Dendritic cell treated with granulocyte-macrophage colony-stimulating factor and Interleukin-4, amounts not matched to agents 40 ng/mL and 50 ng/mL, for 4 days (primary cell): ENCODE data around the gene NAPA.

ENCODE experiments used
- H3K27ac Mint-ChIP-seq: one replicate; pipeline ENCODE4 v1.8.0; 2022; ENCODE audit warnings: mild to moderate bottlenecking, mixed read lengths
- H3K27me3 Mint-ChIP-seq: one replicate; pipeline ENCODE4 v1.8.0; 2022; ENCODE audit warnings: mild to moderate bottlenecking, mixed read lengths
- H3K36me3 Mint-ChIP-seq: one replicate; pipeline ENCODE4 v1.8.0; 2022; ENCODE audit warnings: low read depth, mixed read lengths
- H3K4me1 Mint-ChIP-seq: one replicate; pipeline ENCODE4 v1.8.0; 2022; ENCODE audit warnings: low read depth, mixed read lengths
- H3K4me3 Mint-ChIP-seq: one replicate; pipeline ENCODE4 v1.8.0; 2022; ENCODE audit warnings: mild to moderate bottlenecking, moderate library complexity, mixed read lengths
- H3K9me3 Mint-ChIP-seq: one replicate; pipeline ENCODE4 v1.8.0; 2022; ENCODE audit warnings: mixed read lengths
- intact Hi-C: fragments of 100-400 bp; cut with micrococcal nuclease; formaldehyde crosslinking; loops from one replicate; pipeline ENCODE4 v1.15.0; 2022

NAPA gene

GRCh38 chr19:47514151-47514868 is 553 bp downstream of the NAPA start:
- H3K36me3 Mint-ChIP-seq, result peaks cover 54% of the 10 kb centered on the region
- no peaks in the 10 kb centered on the region for H3K9me3 Mint-ChIP-seq
- peaks cover 68% of the 10 kb centered on the region for H3K4me1 Mint-ChIP-seq
- H3K27ac Mint-ChIP-seq, result peak overlapping the region; percentile 100
- H3K4me3 Mint-ChIP-seq, result peak overlapping the region; percentile 100
- intact Hi-C loops, result loop anchor here (2.0 to 10.0 kb wide), 4 partner anchors 86 to 180 kb away; partner anchors contain the start of gene BICRA
- peaks cover 5% of the 10 kb centered on the region for H3K27me3 Mint-ChIP-seq

- Mint-ChIP-seq H3K4me1 (peaks cover 72% of the 10 kb centered on the region), H3K27ac (peak overlapping the region; percentile 100), H3K9me3 (no peaks in the 10 kb centered on the region)
Observed at GRCh38 chr19:47512948-47513319, 1.9 kb downstream of the NAPA start.

GRCh38 chr19:47512183-47512947 is 2.5 kb downstream of the NAPA start:
- H3K27me3 Mint-ChIP-seq, result no peaks in the 10 kb centered on the region
- intact Hi-C loops, result loop anchor here (10.0 kb wide), 2 partner anchors 152 to 182 kb away; no protein-coding TSS in a partner anchor
- peak overlapping the region; percentile 100 for H3K27ac Mint-ChIP-seq
- peak overlapping the region; percentile 100 for H3K4me3 Mint-ChIP-seq
- H3K4me1 Mint-ChIP-seq, result peaks cover 78% of the 10 kb centered on the region
- no peaks in the 10 kb centered on the region for H3K9me3 Mint-ChIP-seq
- peaks cover 64% of the 10 kb centered on the region for H3K36me3 Mint-ChIP-seq

More at GRCh38 chr19:47512948-47513319, 1.9 kb downstream of the NAPA start:
- peak overlapping the region; percentile 100 for H3K4me3 Mint-ChIP-seq
- intact Hi-C loops, result loop anchor here (10.0 kb wide), 2 partner anchors 152 to 182 kb away; no protein-coding TSS in a partner anchor
- peaks cover 60% of the 10 kb centered on the region for H3K36me3 Mint-ChIP-seq
- H3K27me3 Mint-ChIP-seq, result no peaks in the 10 kb centered on the region

DNA sequence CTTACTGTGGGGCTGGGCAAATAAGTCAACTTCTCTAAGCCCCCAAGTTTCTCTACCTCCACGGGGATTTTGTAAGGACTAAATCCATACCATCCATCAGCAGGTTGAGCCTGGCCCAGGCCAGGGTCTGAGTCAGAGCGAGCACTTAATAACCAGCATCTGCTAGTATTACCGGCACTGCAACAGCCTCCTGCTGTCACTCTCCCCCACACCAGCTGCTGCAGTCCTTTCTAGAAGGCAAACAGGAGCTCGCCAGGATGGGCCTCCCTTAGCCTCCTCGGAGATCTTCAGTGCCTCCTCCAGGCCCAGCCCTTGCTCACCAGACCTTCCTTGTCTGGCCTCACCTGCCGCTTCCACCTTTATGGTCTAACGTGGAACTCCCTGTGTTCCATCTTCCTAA is 3.2 kb downstream of the NAPA start:
- intact Hi-C loops, result loop anchor here (10.0 kb wide), 2 partner anchors 153 to 183 kb away; no protein-coding TSS in a partner anchor
- Mint-ChIP-seq H3K4me3 (no peak overlapping the region), H3K27ac (peak overlapping the region; percentile 100), H3K4me1 (peaks cover 81% of the 10 kb centered on the region), H3K27me3 (no peaks in the 10 kb centered on the region), H3K36me3 (peaks cover 71% of the 10 kb centered on the region), H3K9me3 (no peaks in the 10 kb centered on the region)

DNA sequence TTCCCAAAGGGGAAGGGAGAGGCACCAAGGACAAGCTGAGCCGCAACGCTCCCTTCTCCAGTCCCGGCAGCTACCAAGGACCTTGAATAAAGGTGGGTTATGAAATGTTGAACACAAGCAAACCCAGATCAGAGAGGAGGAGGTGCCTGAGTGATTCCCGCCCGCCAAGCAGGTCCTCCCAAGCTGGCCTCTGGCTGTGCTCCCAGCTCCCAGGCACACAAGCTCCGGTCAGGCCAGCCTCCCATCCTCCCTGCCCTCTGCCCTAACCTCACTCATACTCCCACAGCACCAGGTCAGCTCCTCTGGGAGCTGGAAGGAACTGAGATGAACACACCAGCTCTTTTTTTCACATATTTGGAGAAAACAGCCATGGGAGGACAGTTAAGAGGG is 3.7 kb downstream of the NAPA start:
- intact Hi-C loops, result loop anchor here (10.0 kb wide), 2 partner anchors 154 to 184 kb away; no protein-coding TSS in a partner anchor
- peaks cover 79% of the 10 kb centered on the region for H3K4me1 Mint-ChIP-seq

DNA sequence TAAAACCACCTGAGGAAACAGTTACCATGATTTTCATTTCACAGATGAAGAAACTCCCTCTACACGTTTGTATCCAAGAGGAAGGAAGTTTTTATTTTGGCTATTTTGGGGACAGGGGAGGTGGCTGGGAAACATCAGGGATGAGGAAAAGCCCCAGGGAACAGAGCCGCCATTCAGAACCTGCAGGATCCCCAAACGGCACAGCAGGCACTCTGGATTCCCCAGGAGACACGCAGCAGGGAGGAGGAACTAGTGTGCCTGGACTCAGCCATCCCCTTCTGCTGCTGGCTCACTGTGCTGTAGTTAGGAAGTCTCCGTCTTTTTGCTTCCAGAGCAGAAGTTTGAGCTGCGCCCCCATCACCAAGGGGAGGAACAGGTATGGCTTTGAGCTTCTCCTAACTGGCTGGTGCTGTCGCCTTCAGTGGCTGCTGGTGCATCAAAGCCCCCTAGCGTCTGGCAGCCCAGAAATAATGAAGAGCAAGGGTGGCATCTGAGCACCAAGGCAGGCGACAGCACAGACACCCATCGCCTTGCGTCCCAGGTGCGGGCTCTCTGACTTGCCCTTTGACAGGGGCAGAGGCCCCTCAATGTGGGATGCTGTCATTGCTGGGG is 4.2 kb downstream of the NAPA start:
- intact Hi-C loops, result loop anchor here (10.0 kb wide), 2 partner anchors 154 to 184 kb away; no protein-coding TSS in a partner anchor
- Mint-ChIP-seq H3K4me3 (no peak overlapping the region), H3K36me3 (peaks cover 81% of the 10 kb centered on the region)

More for the DNA sequence above, 3.7 kb downstream of the NAPA start:
- Mint-ChIP-seq H3K27me3 (no peaks in the 10 kb centered on the region), H3K36me3 (peaks cover 76% of the 10 kb centered on the region), H3K4me3 (no peak overlapping the region), H3K9me3 (no peaks in the 10 kb centered on the region), H3K27ac (peak overlapping the region; percentile 100)

GRCh38 chr19:47509973-47510372 is 4.9 kb downstream of the NAPA start:
- H3K36me3 Mint-ChIP-seq, result peaks cover 88% of the 10 kb centered on the region
- intact Hi-C loops, result loop anchor here (10.0 kb wide), 2 partner anchors 155 to 185 kb away; no protein-coding TSS in a partner anchor
- H3K27me3 Mint-ChIP-seq, result no peaks in the 10 kb centered on the region
- H3K4me3 Mint-ChIP-seq, result no peak overlapping the region
- H3K9me3 Mint-ChIP-seq, result no peaks in the 10 kb centered on the region
- H3K27ac Mint-ChIP-seq, result no peak overlapping the region
- H3K4me1 Mint-ChIP-seq, result peaks cover 79% of the 10 kb centered on the region

More for the DNA sequence above, 4.2 kb downstream of the NAPA start:
- Mint-ChIP-seq H3K9me3 (no peaks in the 10 kb centered on the region), H3K27me3 (no peaks in the 10 kb centered on the region), H3K4me1 (peaks cover 77% of the 10 kb centered on the region), H3K27ac (peak overlapping the region; percentile 100)

DNA sequence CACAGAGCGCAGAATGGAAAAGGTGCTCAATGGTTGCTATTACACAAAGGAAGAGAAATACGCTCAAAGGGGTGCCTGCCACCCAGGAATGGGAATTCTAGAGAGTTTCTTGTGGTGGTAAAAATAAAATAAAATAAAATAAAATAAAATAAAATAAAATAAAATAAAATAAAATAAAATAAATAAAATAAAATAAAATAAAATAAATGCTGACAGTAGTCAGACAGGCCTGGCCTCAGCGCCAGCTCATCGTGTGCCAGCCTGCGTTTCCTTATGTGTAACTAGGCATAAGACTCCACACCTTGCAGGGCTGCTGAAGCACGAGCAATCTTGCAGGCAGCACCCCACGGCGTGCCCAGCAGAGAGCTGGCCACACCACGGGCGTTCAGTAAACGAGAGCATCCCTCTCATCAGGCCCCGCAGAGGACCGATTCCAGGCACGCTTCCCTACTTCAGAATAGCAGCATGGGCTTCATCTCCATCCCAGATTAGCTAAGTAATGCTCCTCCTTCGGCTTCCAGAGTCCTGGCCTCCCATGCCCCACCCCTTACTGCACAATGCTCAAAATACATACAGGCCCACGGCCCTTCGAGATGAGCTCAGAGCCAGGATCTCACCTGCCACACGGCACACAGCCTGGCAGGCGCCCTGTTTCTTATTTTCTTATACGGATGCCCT is 5.6 kb downstream of the NAPA start:
- Mint-ChIP-seq H3K9me3 (no peaks in the 10 kb centered on the region), H3K4me1 (peaks cover 74% of the 10 kb centered on the region), H3K27me3 (no peaks in the 10 kb centered on the region), H3K27ac (no peak overlapping the region), H3K36me3 (peaks cover 87% of the 10 kb centered on the region), H3K4me3 (no peak overlapping the region)
- intact Hi-C loops, result no loop called here

- peaks cover 68% of the 10 kb centered on the region for H3K4me1 Mint-ChIP-seq
- no peak overlapping the region for H3K27ac Mint-ChIP-seq
- H3K4me3 Mint-ChIP-seq, result no peak overlapping the region
Observed at GRCh38 chr19:47508721-47509120, 6.1 kb downstream of the NAPA start.

GRCh38 chr19:47507924-47508553 is 6.8 kb downstream of the NAPA start:
- Mint-ChIP-seq H3K27me3 (no peaks in the 10 kb centered on the region), H3K9me3 (no peaks in the 10 kb centered on the region), H3K27ac (no peak overlapping the region), H3K4me1 (peaks cover 61% of the 10 kb centered on the region), H3K36me3 (peaks cover 88% of the 10 kb centered on the region), H3K4me3 (no peak overlapping the region)
- intact Hi-C loops, result no loop called here

More at GRCh38 chr19:47508721-47509120, 6.1 kb downstream of the NAPA start:
- Mint-ChIP-seq H3K27me3 (no peaks in the 10 kb centered on the region), H3K9me3 (no peaks in the 10 kb centered on the region), H3K36me3 (peaks cover 87% of the 10 kb centered on the region)
- intact Hi-C loops, result no loop called here

DNA sequence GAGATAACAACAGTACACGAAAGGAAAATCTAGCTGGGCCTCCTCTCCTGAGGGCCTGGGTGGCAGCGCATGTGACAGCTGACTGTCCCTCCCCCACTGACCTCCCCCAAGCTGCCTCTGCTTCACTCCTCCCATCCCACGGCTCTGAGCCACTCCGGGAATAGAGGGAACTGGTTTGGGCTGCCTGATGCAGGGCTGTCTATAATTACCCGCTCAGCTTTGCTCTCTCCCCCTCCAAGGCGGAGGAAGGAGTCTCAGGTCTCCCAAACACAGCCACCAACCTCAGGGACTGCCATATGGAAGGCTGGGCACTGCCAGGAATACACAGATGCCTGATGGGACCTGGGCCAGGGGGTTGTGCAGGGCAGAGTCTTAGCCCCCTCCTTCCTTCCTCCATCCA is 7.9 kb downstream of the NAPA start:
- H3K9me3 Mint-ChIP-seq, result no peaks in the 10 kb centered on the region
- no peak overlapping the region for H3K27ac Mint-ChIP-seq
- peaks cover 88% of the 10 kb centered on the region for H3K36me3 Mint-ChIP-seq
- H3K4me1 Mint-ChIP-seq, result peaks cover 51% of the 10 kb centered on the region
- H3K27me3 Mint-ChIP-seq, result no peaks in the 10 kb centered on the region
- H3K4me3 Mint-ChIP-seq, result no peak overlapping the region
- intact Hi-C loops, result no loop called here

- H3K4me1 Mint-ChIP-seq, result peaks cover 45% of the 10 kb centered on the region
- intact Hi-C loops, result no loop called here
- H3K27me3 Mint-ChIP-seq, result no peaks in the 10 kb centered on the region
- H3K36me3 Mint-ChIP-seq, result peaks cover 88% of the 10 kb centered on the region
- no peak overlapping the region for H3K27ac Mint-ChIP-seq
- H3K4me3 Mint-ChIP-seq, result no peak overlapping the region
- no peaks in the 10 kb centered on the region for H3K9me3 Mint-ChIP-seq
Observed at GRCh38 chr19:47506459-47506858, 8.4 kb downstream of the NAPA start.

DNA sequence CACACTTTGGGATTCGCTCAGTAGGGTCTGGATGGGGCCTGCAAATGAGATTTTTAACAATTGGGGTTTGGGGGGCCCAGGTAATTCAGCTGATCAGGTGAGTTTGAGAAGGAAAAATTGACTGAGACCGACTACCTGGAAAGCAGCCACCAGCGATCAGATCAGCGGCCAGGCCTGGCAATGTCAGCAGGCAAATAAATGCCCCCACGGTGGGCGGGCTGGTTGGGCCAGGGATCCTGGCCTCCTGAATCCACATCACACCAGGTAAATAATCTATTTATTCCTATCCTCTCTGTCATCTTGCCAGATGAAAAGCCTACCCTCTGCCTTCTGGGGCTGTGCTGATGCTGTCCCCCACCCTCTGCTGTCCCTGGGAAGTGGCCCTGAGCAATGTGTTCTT is 9.4 kb downstream of the NAPA start:
- peaks cover 36% of the 10 kb centered on the region for H3K4me1 Mint-ChIP-seq
- no peaks in the 10 kb centered on the region for H3K9me3 Mint-ChIP-seq
- H3K27ac Mint-ChIP-seq, result no peak overlapping the region
- no peaks in the 10 kb centered on the region for H3K27me3 Mint-ChIP-seq
- H3K36me3 Mint-ChIP-seq, result peaks cover 90% of the 10 kb centered on the region
- intact Hi-C loops, result no loop called here
- no peak overlapping the region for H3K4me3 Mint-ChIP-seq
